COLO668 (cell line): Measurements from ENCODE around the gene C12orf54.
"Not testable (repeated sequence)": the region's sequence is repeated elsewhere in the genome, so short reads cannot be mapped to it uniquely, and the experiment has no call there.

ENCODE experiments used
- DNase-seq: peaks from one replicate; lab custom pipeline; 2025; ENCODE audit not compliant: unreplicated experiment; lab: John Stamatoyannopoulos, UW

Gene C12orf54

DNA sequence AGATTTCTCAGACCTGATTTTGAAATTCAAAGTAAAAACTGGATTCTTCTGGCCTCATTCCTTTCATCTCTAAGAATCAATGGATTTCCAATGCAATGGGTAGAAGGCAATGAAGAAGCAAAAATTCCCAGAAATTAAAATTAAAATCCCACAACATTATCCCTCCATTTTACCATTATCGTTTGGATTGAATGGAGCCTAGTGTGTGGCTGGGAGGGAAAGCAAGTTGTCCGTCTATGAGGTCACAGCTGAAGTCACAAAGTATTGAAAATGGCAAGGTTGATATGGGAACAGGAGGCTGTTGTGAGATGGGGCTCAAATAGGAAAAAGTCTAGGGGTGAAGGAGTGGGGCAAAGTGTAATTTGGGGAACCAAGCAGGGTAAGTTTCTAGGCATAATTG lies at the start of gene C12orf54:
Gene C12orf54 (plus strand): TSS at position 301 of the 400 bp plus-strand sequence. CDS start 799 bp downstream, outside the sequence.
- no peak for DNase-seq

DNA sequence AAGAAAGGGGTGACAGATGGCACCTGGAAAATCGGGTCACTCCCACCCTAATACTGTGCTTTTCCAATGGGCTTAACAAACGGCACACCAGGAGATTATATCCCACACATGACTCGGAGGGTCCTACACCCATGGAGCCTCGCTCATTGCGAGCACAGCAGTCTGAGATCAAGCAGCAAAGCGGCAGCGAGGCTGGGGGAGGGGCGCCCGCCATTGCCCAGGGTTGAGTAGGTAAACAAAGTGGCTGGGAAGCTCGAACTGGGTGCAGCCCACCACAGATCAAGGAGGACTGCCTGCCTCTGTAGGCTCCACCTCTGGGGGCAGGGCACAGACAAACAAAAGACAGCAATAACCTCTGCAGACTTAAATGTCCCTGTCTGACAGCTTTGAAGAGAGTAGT lies 48.3 kb upstream of the C12orf54 start:
- DNase-seq, result not testable (repeated sequence)

DNA sequence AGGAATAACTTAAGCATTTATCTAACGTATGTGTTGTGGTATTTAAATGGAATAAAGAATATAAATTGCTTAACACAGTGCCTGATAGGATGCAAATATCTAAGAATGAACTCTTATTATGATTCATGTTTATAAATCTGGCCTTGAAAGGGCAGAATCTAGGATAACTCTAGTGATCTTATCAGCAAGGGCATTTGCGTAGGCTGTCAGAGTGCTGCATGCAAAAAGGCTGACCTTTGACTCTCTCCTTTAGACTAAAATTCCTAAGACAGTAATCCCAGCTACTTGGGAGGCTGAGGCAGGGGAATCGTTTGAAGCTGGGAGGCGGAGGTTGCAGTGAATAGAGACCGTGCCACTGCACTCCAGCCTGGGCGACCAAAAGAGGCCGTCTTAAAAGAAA lies 41.2 kb upstream of the C12orf54 start:
- no peak for DNase-seq

DNA sequence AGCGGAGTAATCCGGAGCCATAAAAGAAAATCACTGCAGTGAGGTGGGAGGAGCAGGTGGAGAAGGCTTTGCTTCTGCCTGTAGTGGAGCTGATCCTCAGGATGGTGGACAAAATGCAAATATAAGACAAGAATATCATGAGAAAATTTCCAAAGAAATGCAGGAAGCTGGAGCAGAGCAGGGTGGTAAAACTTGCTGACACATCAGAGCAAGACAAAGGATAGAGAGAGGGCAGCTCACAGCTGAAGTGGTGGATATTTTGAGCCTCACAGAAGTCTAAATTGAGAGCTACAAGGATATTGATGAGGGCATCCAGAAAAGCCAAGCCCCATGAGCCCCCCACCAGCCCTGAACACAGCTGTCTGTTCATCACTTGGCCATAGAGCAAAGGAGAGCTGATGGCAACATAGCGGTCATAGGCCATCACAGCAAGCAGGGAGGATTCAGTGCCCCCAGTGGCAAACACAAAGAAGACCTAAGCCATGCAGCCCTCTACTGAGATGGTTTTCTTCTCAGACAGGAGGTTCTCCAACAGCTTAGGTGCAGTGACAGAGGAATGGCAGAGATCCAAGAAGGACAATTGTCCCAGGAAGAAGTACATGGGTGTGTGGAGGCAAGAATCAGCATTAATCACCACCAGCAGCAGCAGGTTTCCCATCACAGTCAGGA lies 40.0 kb upstream of the C12orf54 start:
- DNase-seq, result no peak

DNA sequence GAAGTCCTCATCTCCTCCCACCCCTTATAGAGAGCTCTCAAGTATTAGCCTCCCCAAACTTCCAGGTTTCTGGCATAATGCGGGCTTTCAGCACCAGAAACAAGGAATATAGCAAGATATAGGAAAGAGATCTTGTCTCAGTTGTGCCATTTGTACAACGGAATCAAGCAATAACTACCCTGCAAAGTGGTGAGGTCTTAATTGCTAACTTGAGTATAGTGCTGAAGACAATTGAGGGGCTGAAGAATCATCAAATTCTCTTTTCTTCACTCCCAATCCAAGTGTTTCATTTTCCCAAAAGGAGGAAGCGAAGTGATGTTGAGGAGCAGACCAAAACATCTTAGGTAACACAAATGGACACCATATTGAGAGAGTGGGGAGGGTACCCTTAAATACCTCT lies 36.8 kb upstream of the C12orf54 start:
- DNase-seq, result no peak

DNA sequence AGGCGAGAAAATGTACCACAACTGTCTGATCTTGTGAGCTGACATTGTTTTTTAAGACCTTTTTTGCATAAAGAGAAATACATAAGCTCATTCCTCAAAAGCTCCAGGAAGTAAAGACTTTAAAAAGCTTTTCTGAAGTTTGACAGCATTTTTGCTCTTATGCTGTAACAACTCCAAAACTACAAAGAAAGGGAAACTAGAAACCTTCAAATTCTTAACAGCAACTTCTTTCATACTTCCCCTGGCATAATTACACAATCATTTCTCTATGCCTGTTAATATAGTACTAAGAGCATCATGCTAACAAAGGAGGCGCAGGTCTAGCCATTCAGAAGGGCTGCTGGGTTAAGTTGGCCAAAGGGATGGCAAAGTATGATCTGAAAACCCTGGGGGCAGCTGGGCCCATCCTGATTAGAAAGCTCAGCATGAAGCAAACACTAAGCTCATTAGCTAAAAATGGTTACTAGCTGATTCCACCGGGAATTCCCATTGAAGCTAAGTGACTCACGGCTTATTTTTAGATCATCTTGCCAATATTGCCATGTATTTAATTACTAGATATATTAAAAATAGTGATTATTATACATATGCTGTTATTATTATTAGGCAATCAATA lies 36.0 kb upstream of the C12orf54 start:
- no peak for DNase-seq

DNA sequence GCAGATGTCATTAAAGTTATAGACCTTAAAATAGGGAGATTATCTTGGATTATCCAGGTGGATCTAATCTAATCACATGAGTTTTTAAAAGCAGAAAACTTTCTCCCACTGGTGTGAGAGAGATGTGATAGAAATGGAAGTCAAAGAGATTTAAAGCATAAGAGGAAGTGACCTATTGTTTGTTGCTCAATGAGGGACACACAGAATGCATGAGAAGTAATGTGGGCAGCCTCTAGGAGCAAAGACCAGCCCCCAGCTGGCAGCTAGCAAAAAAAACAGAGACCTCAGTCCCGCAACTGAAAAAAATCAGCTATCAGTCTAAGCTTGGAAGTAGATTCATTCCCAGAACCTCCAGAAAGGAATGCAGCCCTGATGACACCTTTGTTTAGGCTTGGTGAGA lies 34.5 kb upstream of the C12orf54 start:
- no peak for DNase-seq

DNA sequence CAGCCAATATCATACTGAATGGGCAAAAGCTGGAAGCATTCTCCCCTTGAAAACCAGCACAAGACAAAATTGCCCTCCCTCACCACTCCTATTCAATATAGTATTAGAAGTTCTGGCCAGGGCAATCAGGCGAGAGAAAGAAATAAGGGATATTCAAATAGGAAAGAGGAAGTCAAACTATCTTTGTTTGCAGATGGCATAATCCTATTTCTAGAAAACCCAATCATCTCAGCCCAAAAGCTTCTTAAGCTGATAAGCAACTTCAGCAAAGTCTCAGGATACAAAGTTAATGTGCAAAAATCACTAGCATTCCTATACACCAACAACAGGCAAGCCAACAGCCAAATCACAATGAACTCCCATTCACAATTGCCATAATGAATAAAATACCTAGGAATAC lies 30.9 kb upstream of the C12orf54 start:
- DNase-seq, result no peak

DNA sequence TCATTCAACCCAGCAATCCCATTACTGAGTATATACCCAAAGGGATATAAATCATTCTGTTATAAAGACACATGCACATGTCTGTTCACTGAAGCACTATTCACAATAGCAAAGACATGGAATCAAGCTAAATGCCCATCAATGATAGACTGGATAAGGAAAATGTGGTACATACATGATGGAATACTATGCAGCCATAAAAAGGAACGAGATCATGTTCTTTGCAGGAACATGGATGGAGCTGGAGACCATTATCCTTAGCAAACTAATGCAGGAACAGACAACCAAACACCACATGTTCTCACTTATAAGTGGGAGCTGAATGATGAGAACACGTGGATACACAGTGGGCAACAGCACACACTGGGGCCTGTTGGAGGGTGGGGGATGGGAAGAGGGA lies 29.3 kb upstream of the C12orf54 start:
- not testable (repeated sequence) for DNase-seq

DNA sequence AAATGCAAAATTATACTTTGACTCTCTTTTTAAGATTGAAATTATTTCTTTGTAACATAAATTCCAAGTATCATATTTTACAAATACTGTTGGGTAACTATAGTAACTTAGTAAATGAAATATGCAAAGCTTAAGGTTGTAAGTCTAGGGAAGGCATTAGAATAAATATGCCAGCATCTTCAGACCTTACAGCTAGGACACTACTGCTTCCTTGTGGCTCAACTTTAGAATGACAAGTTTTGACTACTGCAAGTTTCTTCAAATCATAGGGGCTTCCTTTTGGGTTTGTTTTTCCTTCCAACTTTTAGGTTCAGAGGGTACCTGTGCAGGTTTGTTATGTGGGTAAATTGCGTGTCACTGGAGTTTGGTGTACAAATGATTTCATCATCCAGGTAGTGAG lies 27.6 kb upstream of the C12orf54 start:
- no peak for DNase-seq

DNA sequence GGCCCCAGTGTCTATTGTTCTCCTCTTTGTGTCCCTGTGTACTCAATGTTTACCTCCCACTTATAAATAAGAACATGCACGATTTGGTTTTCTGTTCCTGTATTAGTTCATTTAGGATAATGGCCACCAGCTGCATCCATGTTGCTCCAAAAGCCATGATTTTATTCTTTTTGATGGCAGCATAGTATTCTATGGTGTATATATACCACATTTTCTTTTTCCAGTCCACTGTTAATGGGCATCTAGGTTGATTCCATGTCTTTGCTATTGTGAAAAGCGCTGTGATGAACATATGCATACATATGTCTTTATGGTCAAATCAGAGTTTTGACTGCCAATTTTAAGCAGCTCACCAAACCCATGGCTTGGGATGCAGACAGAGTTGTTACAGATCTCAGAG lies 27.2 kb upstream of the C12orf54 start:
- DNase-seq, result no peak

DNA sequence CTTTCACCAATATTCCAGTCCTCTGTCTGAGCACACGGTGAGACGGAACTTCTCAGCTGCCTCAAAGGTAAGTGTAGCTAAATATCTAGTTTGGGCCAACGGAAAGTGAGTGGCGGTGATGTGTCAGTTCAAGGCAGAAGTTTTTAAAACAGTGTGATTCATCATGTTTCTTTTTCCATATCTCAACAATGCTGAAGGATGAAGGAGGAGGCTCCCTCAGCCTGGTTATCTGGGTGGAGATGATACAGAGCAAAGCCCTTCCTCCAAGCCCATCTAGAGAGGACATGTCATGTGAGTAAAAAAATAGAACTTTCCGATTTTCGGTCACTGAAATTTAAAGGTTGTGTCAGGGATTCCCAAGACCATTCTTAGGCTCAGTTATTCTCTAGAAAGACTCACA lies 23.0 kb upstream of the C12orf54 start:
- no peak for DNase-seq

DNA sequence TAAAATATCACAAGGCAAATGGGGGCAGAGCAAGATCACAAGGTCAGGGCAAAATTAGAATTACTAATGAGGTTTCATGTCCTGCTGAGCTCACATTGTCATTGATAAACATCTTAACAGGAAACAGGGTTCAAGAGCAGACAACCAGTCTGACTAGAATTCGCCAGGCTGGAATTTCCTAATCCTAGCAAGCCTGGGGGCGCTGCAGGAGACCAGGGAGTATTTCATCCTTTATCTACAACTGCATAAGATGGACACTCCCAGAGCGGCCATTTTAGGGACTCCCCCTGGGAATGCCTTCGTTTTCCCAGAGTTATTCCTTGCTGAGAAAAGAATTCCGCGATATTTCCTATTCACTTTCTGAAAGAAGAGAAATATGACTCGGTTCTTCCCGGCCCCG lies 13.3 kb upstream of the C12orf54 start:
- DNase-seq, result not testable (repeated sequence)

DNA sequence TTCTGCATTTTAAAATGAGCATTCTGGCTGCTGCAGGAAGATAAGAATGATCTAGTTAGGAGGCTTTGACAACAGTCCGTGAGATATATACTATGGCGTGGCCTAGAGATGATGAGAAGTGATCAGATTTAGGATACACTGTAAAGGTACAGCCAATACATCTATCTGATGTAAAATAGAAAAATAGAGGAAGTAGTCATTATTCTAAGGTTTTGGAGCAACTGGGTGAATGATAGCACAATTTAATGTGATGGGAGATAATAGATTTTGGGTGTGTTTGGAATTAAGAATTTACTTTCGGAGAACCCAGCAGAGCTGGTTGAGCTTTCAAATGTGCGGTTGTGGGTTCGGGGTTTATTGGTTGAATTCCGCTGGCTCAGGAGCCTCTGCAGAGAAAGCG lies 10.0 kb upstream of the C12orf54 start, which contains the start of gene ANP32D:
Gene ANP32D (plus strand): TSS at position 301 of the 400 bp plus-strand sequence. CDS start 106 bp downstream, outside the sequence.
- no peak for DNase-seq

DNA sequence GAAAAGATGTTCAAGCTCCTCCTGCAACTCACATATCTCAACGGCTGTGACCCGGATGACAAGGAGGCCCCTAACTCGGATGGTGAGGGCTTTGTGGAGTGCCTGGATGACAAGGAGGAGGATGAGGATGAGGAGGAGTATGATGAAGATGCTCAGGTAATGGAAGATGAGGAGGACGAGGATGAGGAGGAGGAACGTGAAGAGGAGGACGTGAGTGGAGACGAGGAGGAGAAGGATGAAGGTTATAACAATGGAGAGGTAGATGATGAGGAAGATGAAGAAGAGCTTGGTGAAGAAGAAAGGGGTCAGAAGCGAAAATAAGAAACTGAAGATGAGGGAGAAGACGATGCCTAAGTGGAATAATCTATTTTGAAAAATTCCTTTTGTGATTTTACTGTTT lies 9.2 kb upstream of the C12orf54 start:
- DNase-seq, result no peak

DNA sequence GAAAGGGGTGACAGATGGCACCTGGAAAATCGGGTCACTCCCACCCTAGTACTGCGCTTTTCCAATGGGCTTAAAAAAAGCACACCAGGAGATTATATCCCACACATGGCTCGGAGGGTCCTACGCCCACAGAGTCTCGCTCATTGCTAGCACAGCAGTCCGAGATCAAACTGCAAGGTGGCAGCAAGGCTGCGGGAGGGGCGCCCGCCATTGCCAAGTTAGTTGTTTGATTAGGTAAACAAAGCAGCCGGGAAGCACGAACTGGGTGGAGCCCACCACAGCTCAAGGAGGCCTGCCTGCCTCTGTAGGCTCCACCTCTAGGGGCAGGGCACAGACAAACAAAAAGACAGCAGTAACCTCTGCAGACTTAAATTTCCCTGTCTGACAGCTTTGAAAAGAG lies 7.8 kb upstream of the C12orf54 start:
- DNase-seq, result not testable (repeated sequence)

DNA sequence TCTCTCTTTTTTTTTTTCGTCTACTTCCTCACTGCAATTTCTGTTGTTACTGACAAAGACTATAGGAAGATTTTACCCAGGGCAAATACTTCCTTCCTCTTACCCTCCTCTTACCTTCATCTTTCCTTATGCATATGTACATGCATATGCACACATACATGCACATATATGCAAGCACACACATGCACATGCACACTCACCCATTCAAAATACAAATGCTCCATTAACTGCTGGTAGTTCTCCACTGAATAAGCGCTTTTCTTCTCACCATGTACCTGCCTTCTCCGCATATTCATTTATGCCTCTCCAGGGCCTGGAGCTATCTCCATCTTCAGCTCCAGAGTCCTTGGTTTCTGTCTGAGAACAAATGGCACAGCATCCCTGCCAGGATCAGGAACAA lies 632 bp downstream of the C12orf54 start:
- no peak for DNase-seq

DNA sequence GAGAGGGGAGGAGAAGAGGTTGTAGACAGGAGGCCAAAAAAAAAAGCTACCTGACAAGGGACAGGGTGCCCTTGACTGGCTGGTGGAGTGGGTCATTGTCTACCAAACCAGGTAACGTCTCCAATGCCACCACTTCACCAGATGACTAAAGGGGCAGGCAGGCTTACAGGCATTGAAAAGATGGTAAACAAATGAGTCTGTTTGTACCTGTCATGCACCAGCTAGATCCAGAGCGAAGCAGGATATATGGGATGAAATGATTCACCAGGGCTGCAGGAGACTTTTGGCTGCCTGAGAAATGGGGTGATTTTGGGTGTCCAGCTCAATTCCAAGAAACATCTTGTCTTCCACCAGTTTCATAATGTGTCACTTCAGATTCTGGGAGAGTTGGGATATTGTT lies 4.0 kb downstream of the C12orf54 start:
- no peak for DNase-seq

DNA sequence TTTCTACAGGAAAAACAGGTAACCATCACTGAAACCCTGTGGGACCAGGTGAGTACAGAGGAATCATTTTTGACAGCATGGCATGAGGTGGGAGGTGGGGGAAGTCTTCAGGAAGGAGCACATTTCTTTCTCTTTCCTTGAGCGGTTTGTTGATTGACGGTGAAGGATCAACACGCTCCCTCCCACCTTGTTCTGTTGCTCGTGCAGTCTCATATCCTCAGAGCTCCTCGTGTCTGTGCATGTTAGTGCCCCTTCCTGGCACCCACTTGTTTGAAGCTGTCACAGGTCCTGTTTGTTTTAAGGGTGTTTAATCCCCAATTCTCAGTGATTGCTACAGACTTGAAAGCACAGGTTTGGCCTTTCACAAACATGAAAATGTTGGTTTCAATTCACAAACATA lies 4.4 kb downstream of the C12orf54 start:
- DNase-seq, result no peak

DNA sequence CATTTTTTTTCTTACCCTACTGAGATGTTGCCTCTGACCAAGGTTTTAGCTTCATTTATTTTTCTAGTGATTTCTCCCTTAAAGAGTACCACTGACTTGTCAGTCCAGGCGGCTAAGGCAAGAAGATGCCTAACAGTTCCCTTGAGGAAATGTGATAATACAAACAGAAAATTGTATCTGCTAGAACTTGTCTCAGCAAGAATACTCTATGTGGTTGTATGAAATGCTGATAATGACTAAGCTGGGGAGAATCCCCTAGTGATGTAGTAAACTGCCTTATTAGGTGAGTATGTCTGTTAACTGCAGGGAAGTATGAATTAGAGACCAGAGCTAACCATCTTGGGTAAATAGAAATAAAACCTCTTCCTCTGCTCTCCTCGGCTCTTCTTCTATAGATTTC lies 6.7 kb downstream of the C12orf54 start:
- DNase-seq, result no peak

DNA sequence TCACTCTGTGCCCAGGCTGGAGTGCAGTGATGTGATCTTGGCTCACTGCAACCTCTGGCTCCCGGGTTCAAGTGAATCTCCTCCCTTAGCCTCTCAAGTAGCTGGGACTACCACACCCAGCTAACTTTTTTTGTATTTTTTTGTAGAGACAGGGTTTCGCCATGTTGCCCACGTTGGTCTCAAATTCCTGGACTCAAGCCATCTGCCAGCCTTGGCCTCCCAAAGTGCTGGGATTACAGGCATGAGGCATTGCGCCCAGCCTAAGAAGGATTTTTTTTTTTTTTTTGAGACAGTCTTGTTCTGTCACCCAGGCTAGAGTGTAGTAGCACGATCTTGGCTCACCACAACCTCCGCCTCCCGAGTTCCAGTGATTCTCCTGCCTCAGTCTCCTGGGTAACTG lies 7.2 kb downstream of the C12orf54 start:
- DNase-seq, result not testable (repeated sequence)

DNA sequence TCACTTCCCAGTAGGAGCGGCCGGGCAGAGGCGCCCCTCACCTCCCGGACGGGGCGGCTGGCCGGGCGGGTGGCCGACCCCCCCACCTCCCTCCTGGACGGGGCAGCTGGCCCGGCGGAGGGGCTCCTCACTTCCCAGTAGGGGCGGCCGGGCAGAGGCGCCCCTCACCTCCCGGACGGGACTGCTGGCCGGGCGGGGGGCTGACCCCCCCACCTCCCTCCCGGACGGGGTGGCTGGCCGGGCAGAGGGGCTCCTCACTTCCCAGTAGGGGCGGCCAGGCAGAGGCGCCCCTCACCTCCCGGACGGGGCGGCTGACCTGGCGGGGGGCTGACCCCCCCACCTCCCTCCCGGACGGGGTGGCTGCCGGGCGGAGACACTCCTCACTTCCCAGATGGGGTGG lies 18.0 kb downstream of the C12orf54 start:
- not testable (repeated sequence) for DNase-seq

DNA sequence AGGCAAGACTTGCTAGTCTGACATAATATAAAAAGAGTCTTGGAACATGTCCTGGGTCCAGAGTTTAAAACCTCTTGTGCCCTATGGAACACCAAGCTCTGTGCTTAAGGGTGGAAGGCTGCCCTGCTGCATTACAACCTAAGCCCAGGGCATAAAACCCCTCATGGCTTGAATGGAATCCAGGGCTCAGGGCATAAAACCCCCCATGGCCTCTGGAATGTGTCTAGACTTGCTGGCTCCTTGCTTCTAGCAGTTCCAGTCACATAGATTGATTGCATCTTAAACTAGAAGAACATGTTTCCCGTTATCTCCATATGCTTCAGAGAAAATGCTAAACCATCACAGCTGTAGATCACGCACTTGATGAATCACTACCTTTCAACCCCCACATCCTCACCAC lies 24.5 kb downstream of the C12orf54 start:
- DNase-seq, result not testable (repeated sequence)
